Lower leg skin (tissue), 3 donors: ENCODE data around the gene SPAG8.

Source experiments
- POLR2A ChIP-seq, 2 donors: fragments of 450-650 bp; IDR thresholded peaks; one replicate each; pipeline ENCODE4 v1.6.1; 2016 to 2017; ENCODE audit warnings: antibody characterized with exemption in 2 of 2, mild to moderate bottlenecking in 1 of 2, moderate library complexity in 1 of 2
- TF ChIP-seq, protein P1 (sequence below), 3 donors: fragments of 450-650 bp; IDR thresholded peaks; one replicate each; pipeline ENCODE4 v1.5.1; 2016; ENCODE audit warnings: antibody characterized with exemption in 3 of 3, mild to moderate bottlenecking in 3 of 3, moderate library complexity in 2 of 3

DNA sequence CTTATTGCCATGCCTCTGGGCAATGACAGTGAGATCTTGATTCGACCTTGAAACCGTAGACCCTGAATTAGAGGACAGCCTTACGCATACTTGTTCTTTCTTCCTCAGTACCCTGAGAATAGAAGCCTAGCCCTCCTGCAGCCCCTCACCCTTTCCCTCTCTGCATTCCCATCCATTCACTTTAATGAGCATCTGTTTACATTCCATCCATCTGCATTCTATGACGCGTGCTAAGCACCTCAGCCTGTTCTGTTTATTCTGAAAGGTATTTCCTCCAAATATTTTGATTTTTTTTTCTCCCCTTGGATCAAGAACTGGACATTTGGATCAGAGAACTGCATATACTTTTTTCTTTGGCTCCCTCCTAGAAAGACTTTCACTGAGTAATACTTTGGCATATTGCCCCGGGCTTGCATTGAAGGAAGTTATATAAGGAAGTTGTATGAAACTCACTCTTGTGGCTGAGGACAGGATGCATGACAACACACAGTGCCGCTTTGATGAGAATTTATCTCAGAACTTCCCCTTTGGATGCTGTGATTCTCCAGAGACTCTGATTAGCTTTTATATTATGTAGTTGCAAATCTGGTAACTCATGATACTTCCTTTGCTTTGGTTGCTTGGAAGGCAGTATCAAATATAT is 32.7 kb upstream of the SPAG8 start:
- TF ChIP-seq, protein P1, sequence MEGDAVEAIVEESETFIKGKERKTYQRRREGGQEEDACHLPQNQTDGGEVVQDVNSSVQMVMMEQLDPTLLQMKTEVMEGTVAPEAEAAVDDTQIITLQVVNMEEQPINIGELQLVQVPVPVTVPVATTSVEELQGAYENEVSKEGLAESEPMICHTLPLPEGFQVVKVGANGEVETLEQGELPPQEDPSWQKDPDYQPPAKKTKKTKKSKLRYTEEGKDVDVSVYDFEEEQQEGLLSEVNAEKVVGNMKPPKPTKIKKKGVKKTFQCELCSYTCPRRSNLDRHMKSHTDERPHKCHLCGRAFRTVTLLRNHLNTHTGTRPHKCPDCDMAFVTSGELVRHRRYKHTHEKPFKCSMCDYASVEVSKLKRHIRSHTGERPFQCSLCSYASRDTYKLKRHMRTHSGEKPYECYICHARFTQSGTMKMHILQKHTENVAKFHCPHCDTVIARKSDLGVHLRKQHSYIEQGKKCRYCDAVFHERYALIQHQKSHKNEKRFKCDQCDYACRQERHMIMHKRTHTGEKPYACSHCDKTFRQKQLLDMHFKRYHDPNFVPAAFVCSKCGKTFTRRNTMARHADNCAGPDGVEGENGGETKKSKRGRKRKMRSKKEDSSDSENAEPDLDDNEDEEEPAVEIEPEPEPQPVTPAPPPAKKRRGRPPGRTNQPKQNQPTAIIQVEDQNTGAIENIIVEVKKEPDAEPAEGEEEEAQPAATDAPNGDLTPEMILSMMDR (IDR thresholded peaks at IDR 0.05) = no peak
- no peak for TF ChIP-seq POLR2A (IDR thresholded peaks at IDR 0.05)
